Measurements from ENCODE around the gene CREBZF. TPM values are rescaled to one million over a fixed set of nuclear protein-coding genes. Genes with fewer than 3 reads are reported as not detected.
"Not testable (repeated sequence)": the region's sequence is repeated elsewhere in the genome, so short reads cannot be mapped to it uniquely, and the experiment has no call there.

The CREBZF gene
- total RNA-seq, 2 donors from 2014 or later, result 35.4 to 44.6 TPM

GRCh38 chr11:85626496-85626895, 38.4 kb downstream of the CREBZF start:
- H3K27me3 ChIP-seq, result no peaks in the 10 kb centered on the region
- peaks cover 6% of the 10 kb centered on the region for H3K4me1 ChIP-seq
- no peak overlapping the region for H3K4me3 ChIP-seq
- no peaks in the 10 kb centered on the region for H3K36me3 ChIP-seq
- intact Hi-C loops (cut with DNase I), result no loop called here
- no peak overlapping the region for H3K27ac ChIP-seq
- no peak for TF ChIP-seq CTCF (IDR thresholded peaks at IDR 0.05)
- DNase-seq, result no peak
- H3K9ac ChIP-seq (ENCODE audit: low read depth in 2 of 2, low read length in 2 of 2), result no peak overlapping the region
- no peaks in the 10 kb centered on the region for H3K9me3 ChIP-seq

- intact Hi-C loops (cut with DNase I), result no loop called here
- Histone ChIP-seq H3K36me3 (no peaks in the 10 kb centered on the region), H3K9ac (ENCODE audit: low read depth in 2 of 2, low read length in 2 of 2) (no peak overlapping the region), H3K9me3 (no peaks in the 10 kb centered on the region), H3K27me3 (no peaks in the 10 kb centered on the region), H3K4me1 (no peaks in the 10 kb centered on the region), H3K4me3 (no peak overlapping the region), H3K27ac (no peak overlapping the region)
- DNase-seq, result no peak
- TF ChIP-seq CTCF (IDR thresholded peaks at IDR 0.05), result no peak
These were observed 44.7 kb downstream of the CREBZF start for GRCh38 chr11:85620256-85620655.

- H3K4me1 ChIP-seq, result no peaks in the 10 kb centered on the region
- TF ChIP-seq CTCF (IDR thresholded peaks at IDR 0.05), result no peak
- no peak overlapping the region for H3K4me3 ChIP-seq
- intact Hi-C loops (cut with DNase I), result no loop called here
- no peak for DNase-seq
- no peaks in the 10 kb centered on the region for H3K27me3 ChIP-seq
- H3K36me3 ChIP-seq, result no peaks in the 10 kb centered on the region
- H3K9me3 ChIP-seq, result no peaks in the 10 kb centered on the region
- H3K27ac ChIP-seq, result no peak overlapping the region
- no peak overlapping the region for H3K9ac ChIP-seq (ENCODE audit: low read depth in 2 of 2, low read length in 2 of 2)
These were observed 45.4 kb downstream of the CREBZF start for GRCh38 chr11:85619499-85619898.

GRCh38 chr11:85611643-85612042, 53.3 kb downstream of the CREBZF start:
- not testable (repeated sequence) for DNase-seq

More at GRCh38 chr11:85611643-85612042, 53.3 kb downstream of the CREBZF start:
- H3K9me3 ChIP-seq; H3K27ac ChIP-seq; H3K36me3 ChIP-seq; H3K27me3 ChIP-seq; intact Hi-C loops (cut with DNase I); H3K4me1 ChIP-seq; H3K4me3 ChIP-seq; H3K9ac ChIP-seq (ENCODE audit: low read depth in 2 of 2, low read length in 2 of 2): not testable (repeated sequence)

Other genes with a start within 250 kb of the CREBZF start
- gene DLG2, start 37.8 kb downstream of the CREBZF start, total RNA-seq, result 1 to 10 TPM; 1.4 to 3.3 TPM
- 10 to 100 TPM; 43.5 to 47.7 TPM for gene TMEM126B, start 36.5 kb downstream of the CREBZF start, total RNA-seq
- gene TMEM126A, start 17.2 kb downstream of the CREBZF start, total RNA-seq, result 10 to 100 TPM; 22.0 to 36.4 TPM
- gene CCDC89, start 21.1 kb upstream of the CREBZF start, total RNA-seq, result 1 to 10 TPM; 1.4 to 1.7 TPM
- 100 to 1,000 TPM; 168 to 170 TPM for gene SYTL2, start 146.0 kb upstream of the CREBZF start, total RNA-seq
- gene CCDC83, start 190.3 kb upstream of the CREBZF start, total RNA-seq, result not detected